Lower lobe of right lung (tissue), 2 donors: ENCODE data around the gene DIPK2B. TPM values are rescaled to one million over a fixed set of nuclear protein-coding genes. Genes with fewer than 3 reads are reported as not detected.
A peak's percentile ranks its signal among the peaks of the same experiment; 100 is the strongest.

Experiments used
- ATAC-seq, 2 donors: fragments of 200-7000 bp; cut with Tn5 transposase; one replicate each; pipeline ENCODE4 v1.9.1; 2020 to 2022; ENCODE audit warnings: mild to moderate bottlenecking in 2 of 2, moderate library complexity in 2 of 2
- DNase-seq: peaks from one replicate; pipeline ENCODE4 v3.0.0-alpha.2; 2020
- H3K27ac ChIP-seq: fragments of 200-600 bp; one replicate; pipeline ENCODE4 v1.8.0; 2022
- H3K27me3 ChIP-seq: fragments of 200-600 bp; one replicate; pipeline ENCODE4 v1.8.0; 2022; ENCODE audit warnings: low read depth
- H3K36me3 ChIP-seq: fragments of 200-600 bp; one replicate; pipeline ENCODE4 v1.8.0; 2022; ENCODE audit warnings: mild to moderate bottlenecking
- H3K4me1 ChIP-seq: fragments of 200-600 bp; one replicate; pipeline ENCODE4 v1.8.0; 2022
- H3K4me3 ChIP-seq: fragments of 200-600 bp; one replicate; pipeline ENCODE4 v1.8.0; 2022; ENCODE audit warnings: mild to moderate bottlenecking
- H3K9me3 ChIP-seq: fragments of 200-600 bp; one replicate; pipeline ENCODE4 v1.8.0; 2022
- intact Hi-C: fragments of 100-400 bp; cut with DNase I; formaldehyde crosslinking; loops from one replicate; pipeline ENCODE4 v1.11.0; 2022
- long read RNA-seq: library from polyadenylated mRNA; unstranded; transcript quantifications from one replicate; pipeline ENCODE4 v2.0.0, GENCODE V29; 2021
- total RNA-seq: library from RNA; stranded (reverse); fragmentation: NEBNext Ultra II Directional; extraction: Animal tissue kit (Norgen Biotek cat#: 25700); gene quantifications from one replicate; pipeline ENCODE4 v1.2.1, GENCODE V29; 2021
- TF ChIP-seq, protein P1 (sequence below): fragments of 200-600 bp; IDR thresholded peaks from one replicate; pipeline ENCODE4 v1.8.0; 2022; ENCODE audit warnings: antibody characterized with exemption, mild to moderate bottlenecking
- donor health status: DM: no; HTN: yes; CAD: no; lungs with severe emphysema.

DIPK2B gene, protein sequence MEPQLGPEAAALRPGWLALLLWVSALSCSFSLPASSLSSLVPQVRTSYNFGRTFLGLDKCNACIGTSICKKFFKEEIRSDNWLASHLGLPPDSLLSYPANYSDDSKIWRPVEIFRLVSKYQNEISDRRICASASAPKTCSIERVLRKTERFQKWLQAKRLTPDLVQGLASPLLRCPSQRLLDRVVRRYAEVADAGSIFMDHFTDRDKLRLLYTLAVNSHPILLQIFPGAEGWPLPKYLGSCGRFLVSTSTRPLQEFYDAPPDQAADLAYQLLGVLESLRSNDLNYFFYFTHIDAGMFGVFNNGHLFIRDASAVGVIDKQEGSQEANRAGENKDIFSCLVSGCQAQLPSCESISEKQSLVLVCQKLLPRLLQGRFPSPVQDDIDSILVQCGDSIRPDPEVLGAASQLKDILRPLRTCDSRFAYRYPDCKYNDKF
- 14.4 TPM for total RNA-seq
- long read RNA-seq, full-length matches to known transcripts: 6 of 16 reads
- long read RNA-seq, partial matches to known transcripts: 1 of 16 reads
- long read RNA-seq, other reads (novel, unspliced or antisense): 9 of 16 reads

DNA sequence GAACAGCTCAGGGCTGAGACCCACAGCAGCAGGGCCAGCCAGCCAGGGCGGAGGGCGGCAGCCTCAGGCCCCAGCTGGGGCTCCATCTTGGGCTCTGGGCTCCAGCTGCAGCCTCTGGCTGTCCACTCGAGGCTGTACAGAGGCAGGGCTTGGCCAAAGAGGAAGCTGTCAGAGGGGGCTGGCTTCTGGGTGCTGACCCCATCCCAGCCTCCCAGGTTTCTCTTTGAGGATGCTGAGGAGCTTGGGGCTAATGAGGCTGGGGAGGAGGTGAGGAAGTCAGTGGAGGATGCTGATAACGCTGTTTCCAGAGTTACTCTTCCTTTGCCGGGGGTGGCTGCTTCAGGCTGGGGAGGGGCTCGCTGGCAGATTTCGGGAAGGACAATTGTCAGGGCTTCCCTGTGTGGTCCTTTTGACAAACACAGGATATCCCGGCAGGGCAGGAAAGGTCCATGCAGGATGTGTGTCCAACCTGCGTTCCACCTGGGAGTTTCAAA lies at the start of gene DIPK2B:
Gene DIPK2B, minus strand, starts transcription at position 136 of the 494 bp plus-strand sequence. Its CDS starts 50 bp downstream, at position 86.
- Histone ChIP-seq H3K27me3 (no peaks in the 10 kb centered on the region), H3K36me3 (no peaks in the 10 kb centered on the region), H3K27ac (peak within 1 kb of the TSS; percentile 31), H3K9me3 (no peaks in the 10 kb centered on the region), H3K4me3 (peak within 1 kb of the TSS; percentile 30), H3K4me1 (no peaks in the 10 kb centered on the region)
- TF ChIP-seq, protein P1, sequence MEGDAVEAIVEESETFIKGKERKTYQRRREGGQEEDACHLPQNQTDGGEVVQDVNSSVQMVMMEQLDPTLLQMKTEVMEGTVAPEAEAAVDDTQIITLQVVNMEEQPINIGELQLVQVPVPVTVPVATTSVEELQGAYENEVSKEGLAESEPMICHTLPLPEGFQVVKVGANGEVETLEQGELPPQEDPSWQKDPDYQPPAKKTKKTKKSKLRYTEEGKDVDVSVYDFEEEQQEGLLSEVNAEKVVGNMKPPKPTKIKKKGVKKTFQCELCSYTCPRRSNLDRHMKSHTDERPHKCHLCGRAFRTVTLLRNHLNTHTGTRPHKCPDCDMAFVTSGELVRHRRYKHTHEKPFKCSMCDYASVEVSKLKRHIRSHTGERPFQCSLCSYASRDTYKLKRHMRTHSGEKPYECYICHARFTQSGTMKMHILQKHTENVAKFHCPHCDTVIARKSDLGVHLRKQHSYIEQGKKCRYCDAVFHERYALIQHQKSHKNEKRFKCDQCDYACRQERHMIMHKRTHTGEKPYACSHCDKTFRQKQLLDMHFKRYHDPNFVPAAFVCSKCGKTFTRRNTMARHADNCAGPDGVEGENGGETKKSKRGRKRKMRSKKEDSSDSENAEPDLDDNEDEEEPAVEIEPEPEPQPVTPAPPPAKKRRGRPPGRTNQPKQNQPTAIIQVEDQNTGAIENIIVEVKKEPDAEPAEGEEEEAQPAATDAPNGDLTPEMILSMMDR: no peak
- intact Hi-C loops: no loop called here
- ATAC-seq (peak; percentile 25 to 54), DNase-seq (no peak)

DNA sequence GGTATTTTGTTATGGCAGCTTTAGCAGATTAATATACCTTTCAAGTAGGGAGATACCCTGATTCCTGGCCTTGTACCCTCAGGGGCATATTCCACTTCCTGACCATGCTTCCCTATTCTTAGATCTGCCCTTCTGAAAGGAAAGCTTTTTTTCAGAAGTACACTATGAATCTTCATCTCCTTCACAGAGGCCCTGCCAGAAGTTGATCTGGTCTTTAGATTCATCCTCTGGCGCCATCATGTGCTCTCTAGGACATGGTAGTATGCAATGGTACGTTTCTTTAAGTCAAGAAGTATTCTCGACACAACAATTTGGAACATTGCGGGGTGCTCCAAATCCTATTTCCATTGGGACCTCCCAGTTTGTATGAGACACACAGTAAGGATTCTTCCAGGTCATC lies 39.6 kb upstream of the DIPK2B start:
- DNase-seq (no peak), ATAC-seq (no peak)
- Histone ChIP-seq H3K4me1 (no peaks in the 10 kb centered on the region), H3K27ac (no peak overlapping the region), H3K9me3 (no peaks in the 10 kb centered on the region), H3K4me3 (no peak overlapping the region), H3K36me3 (no peaks in the 10 kb centered on the region), H3K27me3 (no peaks in the 10 kb centered on the region)
- TF ChIP-seq, protein P1: no peak
- intact Hi-C loops: no loop called here

DNA sequence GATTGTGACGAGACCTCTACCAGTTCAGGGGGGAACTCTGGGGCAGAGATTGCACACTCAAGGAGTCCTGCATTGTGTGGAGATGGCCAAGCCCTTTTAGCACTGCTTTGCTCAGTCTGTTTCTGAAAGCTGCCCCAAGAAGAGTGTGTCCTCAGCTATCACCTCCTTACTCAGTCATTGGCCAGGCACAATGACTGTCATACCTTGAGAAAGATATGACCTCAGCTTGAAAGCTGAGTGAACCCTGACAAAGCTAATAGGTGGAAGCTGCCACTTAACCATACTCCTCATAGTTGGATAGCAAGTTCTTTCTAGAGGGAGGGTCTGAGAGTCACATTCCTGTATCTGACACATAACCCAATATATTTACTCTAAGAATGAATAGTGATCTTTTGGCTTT lies 37.8 kb upstream of the DIPK2B start:
- TF ChIP-seq, protein P1: no peak
- no peak for DNase-seq
- H3K4me1 ChIP-seq: no peaks in the 10 kb centered on the region

DNA sequence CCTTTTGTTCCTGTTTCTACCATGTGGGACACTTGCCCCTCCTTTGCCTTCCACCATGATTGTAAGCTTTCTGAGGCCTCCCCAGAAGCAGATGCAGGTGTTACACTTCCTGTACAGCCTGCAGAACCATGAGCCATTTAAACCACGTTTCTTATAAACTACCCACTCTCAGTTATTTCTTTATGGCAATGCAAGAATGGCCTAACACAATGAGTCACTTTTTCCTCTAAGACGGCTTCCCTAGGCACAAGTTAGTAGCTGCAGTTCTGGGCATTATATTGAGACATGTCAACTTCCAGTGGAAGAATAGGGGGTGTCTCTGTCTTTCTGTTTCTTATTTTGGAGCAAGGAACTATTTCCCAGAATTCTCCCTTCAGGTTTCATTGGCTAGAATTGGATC lies 32.9 kb upstream of the DIPK2B start:
- Histone ChIP-seq H3K9me3 (no peaks in the 10 kb centered on the region), H3K27me3 (no peaks in the 10 kb centered on the region), H3K4me1 (no peaks in the 10 kb centered on the region), H3K27ac (no peak overlapping the region), H3K36me3 (no peaks in the 10 kb centered on the region), H3K4me3 (no peak overlapping the region)
- TF ChIP-seq, protein P1: no peak
- DNase-seq (no peak), ATAC-seq (no peak)
- intact Hi-C loops: no loop called here

More for the DNA sequence above, 37.8 kb upstream of the DIPK2B start:
- ATAC-seq: no peak
- H3K9me3 ChIP-seq: no peaks in the 10 kb centered on the region
- no peak overlapping the region for H3K4me3 ChIP-seq
- no peaks in the 10 kb centered on the region for H3K36me3 ChIP-seq
- no peak overlapping the region for H3K27ac ChIP-seq
- intact Hi-C loops: no loop called here
- no peaks in the 10 kb centered on the region for H3K27me3 ChIP-seq

DNA sequence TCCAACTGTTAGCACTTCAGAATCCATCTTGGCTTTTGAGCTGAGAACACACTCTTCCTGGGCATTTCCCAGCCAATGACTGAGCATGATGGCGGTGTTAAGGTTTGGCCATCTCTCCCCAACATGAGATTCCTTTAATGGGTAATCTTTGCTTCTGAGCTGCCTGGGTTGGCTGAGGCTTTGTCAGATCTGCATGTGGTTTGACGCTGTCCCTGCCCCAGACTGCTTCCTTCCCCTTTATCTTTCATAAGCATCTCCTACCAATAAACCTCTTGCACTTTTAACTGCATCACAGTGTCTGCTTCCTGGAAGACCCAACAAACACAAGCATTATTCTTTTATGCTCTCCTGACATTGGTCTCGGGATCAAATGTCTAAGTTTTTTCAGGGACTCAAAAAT lies 31.5 kb upstream of the DIPK2B start:
- no peak for DNase-seq
- H3K4me1 ChIP-seq: no peaks in the 10 kb centered on the region
- H3K4me3 ChIP-seq: no peak overlapping the region
- no peaks in the 10 kb centered on the region for H3K36me3 ChIP-seq
- intact Hi-C loops: no loop called here
- TF ChIP-seq, protein P1: no peak
- no peak for ATAC-seq
- no peak overlapping the region for H3K27ac ChIP-seq
- H3K9me3 ChIP-seq: no peaks in the 10 kb centered on the region
- no peaks in the 10 kb centered on the region for H3K27me3 ChIP-seq
